ENCODE measurements around the gene FBP2.
A peak's percentile ranks its signal among the peaks of the same experiment; 100 is the strongest.

FBP2 gene

DNA sequence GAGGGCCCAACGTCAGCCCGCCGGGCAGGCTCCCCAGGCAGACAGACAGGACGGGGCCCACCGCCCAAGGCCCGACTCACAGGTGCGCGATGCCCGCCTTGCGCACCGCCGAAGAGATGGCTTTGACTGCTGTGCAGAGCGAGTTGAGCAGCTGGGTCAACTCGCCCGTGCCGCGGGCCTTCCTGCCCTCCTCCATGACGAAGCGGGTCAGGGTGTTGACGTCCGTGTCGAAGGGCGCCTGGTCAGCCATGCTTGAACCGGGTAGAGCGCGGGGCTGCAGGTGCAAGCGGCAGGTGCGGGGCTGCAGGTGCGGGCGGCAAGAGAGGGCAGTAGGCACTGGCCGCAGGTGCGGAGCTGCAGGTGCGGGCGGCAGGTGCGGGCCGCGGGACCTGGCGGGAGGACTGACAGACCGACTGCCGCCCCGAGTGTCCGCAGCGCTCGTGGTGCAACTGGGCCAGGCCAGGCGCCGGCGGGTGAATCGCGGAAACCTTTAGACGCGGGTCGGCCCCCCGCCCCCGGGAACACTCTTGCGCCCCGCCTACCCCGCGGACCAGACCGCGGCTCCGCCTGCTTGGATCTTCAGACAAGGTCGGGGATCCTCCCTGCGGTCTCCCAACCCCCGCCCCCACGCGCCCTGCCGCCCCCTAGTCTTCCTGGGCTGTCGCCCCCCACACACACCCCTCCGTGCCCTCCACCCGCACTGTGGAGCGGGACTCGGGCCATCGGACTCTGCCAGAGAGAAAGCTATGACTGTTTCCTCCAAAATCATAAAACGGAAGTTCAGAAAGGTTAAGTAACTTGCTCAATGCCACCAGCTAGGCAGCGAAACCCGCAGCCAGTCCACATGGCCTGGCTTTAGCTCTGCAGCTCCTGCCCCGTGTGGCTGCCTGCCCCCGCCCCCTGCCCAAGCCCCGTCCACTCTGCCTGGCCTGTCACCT, 45.7 kb upstream of the FBP2 start, which contains the start of gene FBP1 (continued):
- TF ChIP-seq, protein P1, sequence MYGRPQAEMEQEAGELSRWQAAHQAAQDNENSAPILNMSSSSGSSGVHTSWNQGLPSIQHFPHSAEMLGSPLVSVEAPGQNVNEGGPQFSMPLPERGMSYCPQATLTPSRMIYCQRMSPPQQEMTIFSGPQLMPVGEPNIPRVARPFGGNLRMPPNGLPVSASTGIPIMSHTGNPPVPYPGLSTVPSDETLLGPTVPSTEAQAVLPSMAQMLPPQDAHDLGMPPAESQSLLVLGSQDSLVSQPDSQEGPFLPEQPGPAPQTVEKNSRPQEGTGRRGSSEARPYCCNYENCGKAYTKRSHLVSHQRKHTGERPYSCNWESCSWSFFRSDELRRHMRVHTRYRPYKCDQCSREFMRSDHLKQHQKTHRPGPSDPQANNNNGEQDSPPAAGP (tag by site-specific recombination; IDR thresholded peaks at IDR 0.05): no peak
- no peak for TF ChIP-seq MEIS1 (CRISPR knock-in tag; IDR thresholded peaks at IDR 0.05; ENCODE audit: borderline replicate concordance)
- TF ChIP-seq ZNF423 (tag by site-specific recombination; IDR thresholded peaks at IDR 0.05): no peak
- no peak for TF ChIP-seq HOXC10 (CRISPR knock-in tag; IDR thresholded peaks at IDR 0.05)
- no peak for TF ChIP-seq ZNF354C (tag by site-specific recombination; IDR thresholded peaks at IDR 0.05; ENCODE audit: borderline replicate concordance, low read depth)
- no peak for TF ChIP-seq ZNF521 (tag by site-specific recombination; IDR thresholded peaks at IDR 0.05)
- TF ChIP-seq, protein P2, sequence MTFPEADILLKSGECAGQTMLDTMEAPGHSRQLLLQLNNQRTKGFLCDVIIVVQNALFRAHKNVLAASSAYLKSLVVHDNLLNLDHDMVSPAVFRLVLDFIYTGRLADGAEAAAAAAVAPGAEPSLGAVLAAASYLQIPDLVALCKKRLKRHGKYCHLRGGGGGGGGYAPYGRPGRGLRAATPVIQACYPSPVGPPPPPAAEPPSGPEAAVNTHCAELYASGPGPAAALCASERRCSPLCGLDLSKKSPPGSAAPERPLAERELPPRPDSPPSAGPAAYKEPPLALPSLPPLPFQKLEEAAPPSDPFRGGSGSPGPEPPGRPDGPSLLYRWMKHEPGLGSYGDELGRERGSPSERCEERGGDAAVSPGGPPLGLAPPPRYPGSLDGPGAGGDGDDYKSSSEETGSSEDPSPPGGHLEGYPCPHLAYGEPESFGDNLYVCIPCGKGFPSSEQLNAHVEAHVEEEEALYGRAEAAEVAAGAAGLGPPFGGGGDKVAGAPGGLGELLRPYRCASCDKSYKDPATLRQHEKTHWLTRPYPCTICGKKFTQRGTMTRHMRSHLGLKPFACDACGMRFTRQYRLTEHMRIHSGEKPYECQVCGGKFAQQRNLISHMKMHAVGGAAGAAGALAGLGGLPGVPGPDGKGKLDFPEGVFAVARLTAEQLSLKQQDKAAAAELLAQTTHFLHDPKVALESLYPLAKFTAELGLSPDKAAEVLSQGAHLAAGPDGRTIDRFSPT (tag by site-specific recombination; IDR thresholded peaks at IDR 0.05): no peak
- TF ChIP-seq ZNF140 (tag by site-specific recombination; IDR thresholded peaks at IDR 0.05): no peak
- no peak for TF ChIP-seq SCRT2 (tag by site-specific recombination; IDR thresholded peaks at IDR 0.05)
- no peak for TF ChIP-seq ZNF558 (tag by site-specific recombination; IDR thresholded peaks at IDR 0.05)

- Histone ChIP-seq H3K4me3 (ENCODE audit: low read depth, low read length) (no peak overlapping the region), H3K27ac (ENCODE audit: extremely low read depth, low read depth, low read length) (no peak overlapping the region), H3K36me3 (ENCODE audit: control insufficient read depth in 2 of 2, insufficient read depth in 1 of 2, low read length in 2 of 2) (no peaks in the 10 kb centered on the region), H3K9me3 (ENCODE audit: control insufficient read depth, insufficient read depth, low read depth, low read length) (no peaks in the 10 kb centered on the region), H3K4me1 (ENCODE audit: control insufficient read depth, insufficient read depth, low read length) (no peaks in the 10 kb centered on the region)
- CTCF ChIA-PET: no interaction called here
- TF ChIP-seq ZNF670 (tag by site-specific recombination; IDR thresholded peaks at IDR 0.05; ENCODE audit: low read depth) (no peak), ZIC2 (tag by site-specific recombination; IDR thresholded peaks at IDR 0.05) (peak; percentile 66)
- POLR2A ChIA-PET: no interaction called here
Measured at GRCh38 chr9:94638335-94639060, 44.9 kb upstream of the FBP2 start.

- H3K4me3 ChIP-seq (ENCODE audit: low read depth, low read length): no peak overlapping the region
- ChIA-PET POLR2A (no interaction called here), CTCF (interaction anchor here (0.6 kb wide), 1 partner anchor 122 kb away, joined by 3 read pairs; no protein-coding TSS in a partner anchor)
- no peaks in the 10 kb centered on the region; the same call in 1 of the 2 replicates for H3K4me1 ChIP-seq (ENCODE audit: control insufficient read depth, insufficient read depth, low read length)
- H3K27ac ChIP-seq (ENCODE audit: extremely low read depth, low read depth, low read length): no peak overlapping the region
- TF ChIP-seq KLF16 (tag by site-specific recombination; IDR thresholded peaks at IDR 0.05): no peak
- TF ChIP-seq, protein P3, sequence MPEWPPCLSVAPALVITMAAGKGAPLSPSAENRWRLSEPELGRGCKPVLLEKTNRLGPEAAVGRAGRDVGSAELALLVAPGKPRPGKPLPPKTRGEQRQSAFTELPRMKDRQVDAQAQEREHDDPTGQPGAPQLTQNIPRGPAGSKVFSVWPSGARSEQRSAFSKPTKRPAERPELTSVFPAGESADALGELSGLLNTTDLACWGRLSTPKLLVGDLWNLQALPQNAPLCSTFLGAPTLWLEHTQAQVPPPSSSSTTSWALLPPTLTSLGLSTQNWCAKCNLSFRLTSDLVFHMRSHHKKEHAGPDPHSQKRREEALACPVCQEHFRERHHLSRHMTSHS (tag by site-specific recombination; IDR thresholded peaks at IDR 0.05): no peak
- no peak for TF ChIP-seq ZBTB48 (tag by site-specific recombination; IDR thresholded peaks at IDR 0.05)
- TF ChIP-seq, protein P4, sequence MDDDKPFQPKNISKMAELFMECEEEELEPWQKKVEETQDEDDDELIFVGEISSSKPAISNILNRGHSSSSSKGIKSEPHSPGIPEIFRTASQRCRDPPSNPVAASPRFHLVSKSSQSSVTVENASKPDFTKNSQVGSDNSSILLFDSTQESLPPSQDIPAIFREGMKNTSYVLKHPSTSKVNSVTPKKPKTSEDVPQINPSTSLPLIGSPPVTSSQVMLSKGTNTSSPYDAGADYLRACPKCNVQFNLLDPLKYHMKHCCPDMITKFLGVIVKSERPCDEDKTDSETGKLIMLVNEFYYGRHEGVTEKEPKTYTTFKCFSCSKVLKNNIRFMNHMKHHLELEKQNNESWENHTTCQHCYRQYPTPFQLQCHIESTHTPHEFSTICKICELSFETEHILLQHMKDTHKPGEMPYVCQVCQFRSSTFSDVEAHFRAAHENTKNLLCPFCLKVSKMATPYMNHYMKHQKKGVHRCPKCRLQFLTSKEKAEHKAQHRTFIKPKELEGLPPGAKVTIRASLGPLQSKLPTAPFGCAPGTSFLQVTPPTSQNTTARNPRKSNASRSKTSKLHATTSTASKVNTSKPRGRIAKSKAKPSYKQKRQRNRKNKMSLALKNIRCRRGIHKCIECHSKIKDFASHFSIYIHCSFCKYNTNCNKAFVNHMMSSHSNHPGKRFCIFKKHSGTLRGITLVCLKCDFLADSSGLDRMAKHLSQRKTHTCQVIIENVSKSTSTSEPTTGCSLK (tag by site-specific recombination; IDR thresholded peaks at IDR 0.05): no peak
- no peak for TF ChIP-seq SALL2 (tag by site-specific recombination; IDR thresholded peaks at IDR 0.05; ENCODE audit: borderline replicate concordance)
- TF ChIP-seq ZSCAN30 (tag by site-specific recombination; IDR thresholded peaks at IDR 0.05): no peak
- TF ChIP-seq ZNF202 (tag by site-specific recombination; IDR thresholded peaks at IDR 0.05; ENCODE audit: borderline replicate concordance): no peak
- TF ChIP-seq ZBTB21 (tag by site-specific recombination; IDR thresholded peaks at IDR 0.05): no peak
- H3K9me3 ChIP-seq (ENCODE audit: control insufficient read depth, insufficient read depth, low read depth, low read length): no peaks in the 10 kb centered on the region
- no peaks in the 10 kb centered on the region for H3K36me3 ChIP-seq (ENCODE audit: control insufficient read depth in 2 of 2, insufficient read depth in 1 of 2, low read length in 2 of 2)
Measured at GRCh38 chr9:94632737-94633136, 39.1 kb upstream of the FBP2 start.
